Panc1 (cell line): ENCODE data around the gene UNC13C. TPM values are rescaled to one million over a fixed set of nuclear protein-coding genes. Genes with fewer than 3 reads are reported as not detected.

ENCODE experiments used
- ATAC-seq: fragments of 200-7000 bp; cut with Tn5 transposase; 2 replicates; pipeline ENCODE4 v1.9.1; 2020; ENCODE audit warnings: mild to moderate bottlenecking, moderate library complexity
- Bru-seq: library from RNA; stranded (reverse); fragments of 400-500 nt; gene quantifications from one replicate; lab custom pipeline; 2021; lab: Mats Ljungman, UMichigan
- BruChase-seq, 2 experiments: library from RNA; stranded (reverse); fragments of 400-500 nt; gene quantifications; one replicate each; lab custom pipeline; 2021; lab: Mats Ljungman, UMichigan
- BruUV-seq: library from RNA; stranded (reverse); fragments of 400-500 nt; replicated peaks from 2 replicates; lab custom pipeline; 2021; lab: Mats Ljungman, UMichigan
- CTCF ChIA-PET: fragments of 300-600 bp; sonication (Branson Sonifier 250); formaldehyde crosslinking; loops from one replicate; lab custom pipeline; 2022; ENCODE audit warnings: antibody characterized with exemption; lab: Charles Lee
- POLR2A ChIA-PET: fragments of 300-600 bp; sonication (Branson Sonifier 250); formaldehyde crosslinking; loops from one replicate; lab custom pipeline; 2022; ENCODE audit warnings: antibody characterized with exemption; lab: Charles Lee
- DNase-seq: peaks from one replicate; pipeline ENCODE4 v3.0.0-alpha.2; 2010; ENCODE audit warnings: low read depth, low spot score
- H3K27ac ChIP-seq: 2 replicates; pipeline ENCODE4 v1.5.1; 2011; ENCODE audit warnings: mild to moderate bottlenecking, low read length, inconsistent platforms
- H3K27me3 ChIP-seq: fragments of 200-500 bp; sonication (Bioruptor generic); 2 replicates; pipeline ENCODE4 v1.6.0; 2014; ENCODE audit warnings: low read length, inconsistent platforms; ENCODE audit not compliant: control insufficient read depth, insufficient read depth
- H3K36me3 ChIP-seq: fragments of 200-500 bp; sonication (Bioruptor generic); 2 replicates; pipeline ENCODE4 v1.5.1; 2014; ENCODE audit warnings: inconsistent platforms, mild to moderate bottlenecking, low read length, moderate library complexity; ENCODE audit not compliant: control insufficient read depth, insufficient read depth
- H3K4me1 ChIP-seq: 2 replicates; pipeline ENCODE4 v1.5.1; 2011; ENCODE audit warnings: inconsistent platforms, mild to moderate bottlenecking, low read length, moderate library complexity; ENCODE audit not compliant: control insufficient read depth, insufficient read depth
- H3K4me3 ChIP-seq, 2 experiments: 2 replicates each; pipeline ENCODE4 v1.5.1; 2011 to 2012; ENCODE audit warnings: low read depth in 2 of 2, low read length in 2 of 2, mild to moderate bottlenecking in 2 of 2, inconsistent platforms in 1 of 2, moderate library complexity in 1 of 2
- H3K9me3 ChIP-seq: fragments of 200-500 bp; sonication (Bioruptor generic); 2 replicates; pipeline ENCODE4 v1.5.1; 2014; ENCODE audit warnings: low read depth, mild to moderate bottlenecking, inconsistent platforms, low read length, moderate library complexity; ENCODE audit not compliant: control insufficient read depth, insufficient read depth
- CTCF ChIP-seq: fragments of 450-650 bp; IDR thresholded peaks from 2 replicates; pipeline ENCODE4 v1.5.1; 2017; ENCODE audit warnings: mild to moderate bottlenecking
- POLR2AphosphoS5 ChIP-seq: IDR thresholded peaks from 2 replicates; pipeline ENCODE4 v1.6.1; 2012; ENCODE audit warnings: mild to moderate bottlenecking, low read depth, low read length, moderate library complexity
- REST ChIP-seq, 2 experiments: IDR thresholded peaks; 2 replicates each; pipeline ENCODE4 v1.6.1; 2011 to 2012; ENCODE audit warnings: low read depth in 2 of 2, control low read depth in 1 of 2, low read length in 1 of 2, mild to moderate bottlenecking in 1 of 2, moderate library complexity in 1 of 2; ENCODE audit not compliant: insufficient read depth in 1 of 2
- SIN3A ChIP-seq: IDR thresholded peaks from 2 replicates; pipeline ENCODE4 v1.6.1; 2012; ENCODE audit warnings: low read depth, mild to moderate bottlenecking, low read length, moderate library complexity, borderline replicate concordance; ENCODE audit not compliant: insufficient read depth
- TCF7L2 ChIP-seq: IDR thresholded peaks from 2 replicates; pipeline ENCODE4 v1.6.1; 2011; ENCODE audit warnings: mild to moderate bottlenecking, low read depth, low read length, inconsistent platforms
- in situ Hi-C: cut with HindIII; loops from 2 replicates; pipeline ENCODE4 v1.10.0; 2016; ENCODE audit warnings: low sequenced_read_pairs, low pct_unique_long_range_greater_than_20kb
- intact Hi-C: fragments of 100-400 bp; cut with micrococcal nuclease; formaldehyde crosslinking; loops from one replicate; pipeline ENCODE4 v1.10.0; 2022; ENCODE audit not compliant: unreplicated experiment
- long read RNA-seq: library from polyadenylated mRNA; unstranded; transcript quantifications from one replicate; pipeline ENCODE4 v2.0.0, GENCODE V29; 2021; ENCODE audit not compliant: unreplicated experiment
- polyA plus RNA-seq: library from polyadenylated mRNA; unstranded; fragments of >200 nt; gene quantifications from one replicate; pipeline ENCODE4 v1.2.1, GENCODE V29; 2012; ENCODE audit warnings: missing spikeins; ENCODE audit not compliant: insufficient read length
- total RNA-seq: library from RNA; stranded (reverse); gene quantifications from one replicate; pipeline ENCODE4 v1.2.1, GENCODE V29; 2021; ENCODE audit not compliant: unreplicated experiment

Gene UNC13C
- total RNA-seq (not detected), Bru-seq, nascent RNA (percentile 10 among the genes with signal in this experiment), BruChase-seq, experiment 1, labeled RNA remaining after a 2-hour chase (percentile 10 among the genes with signal in this experiment), BruChase-seq, experiment 2, labeled RNA remaining after a 6-hour chase (percentile 9 among the genes with signal in this experiment)
- not detected for polyA plus RNA-seq
- long read RNA-seq: 0 reads

DNA sequence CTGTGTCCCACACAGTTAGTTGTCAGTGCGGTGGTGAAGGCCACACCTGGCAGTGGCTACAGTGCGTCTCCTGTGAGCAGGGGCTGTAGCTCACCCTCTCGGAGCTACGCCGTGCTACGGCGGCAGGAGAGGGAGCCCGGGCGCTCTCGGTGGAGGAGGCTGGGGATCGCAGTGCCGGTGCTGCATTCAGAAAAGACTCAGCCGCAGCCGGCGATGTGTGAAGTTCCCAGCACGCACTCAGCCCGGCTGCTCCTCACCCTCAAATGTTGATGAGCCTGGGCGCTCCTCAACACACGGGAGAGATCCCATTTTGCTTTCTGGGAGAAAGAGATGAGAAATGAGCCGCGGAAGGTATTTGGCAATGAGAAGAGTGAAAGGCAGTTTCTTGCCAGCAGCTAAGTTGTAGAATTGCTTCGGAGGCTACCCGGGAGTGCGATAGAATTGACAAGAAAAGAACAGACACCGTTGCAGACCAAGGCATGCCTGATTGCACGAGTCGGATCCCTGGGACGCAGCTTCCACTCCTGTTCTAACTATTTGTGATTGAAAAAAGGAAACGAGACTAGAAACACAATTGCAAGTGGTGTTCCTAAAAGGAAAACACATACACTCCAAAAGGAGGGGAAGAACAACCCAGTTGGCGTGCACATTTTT, at the start of gene UNC13C:
UNC13C (plus strand) TSS at position 189 of the 654 bp plus-strand sequence. CDS start 34,463 bp downstream, outside the sequence.
- BruUV-seq: no TSS peak
- in situ Hi-C loops: no loop called here

More for the DNA sequence above, at the start of gene UNC13C:
- Histone ChIP-seq H3K4me3 (peak within 1 kb of the TSS; percentile 14 to 46), H3K27ac (no peak within 1 kb of the TSS), H3K36me3 (no peaks in the 10 kb centered on the region), H3K4me1 (peaks cover 4% of the 10 kb centered on the region), H3K27me3 (peaks cover 20% of the 10 kb centered on the region), H3K9me3 (no peaks in the 10 kb centered on the region)
- peak; percentile 87 for ATAC-seq
- intact Hi-C loops: no loop called here
- ChIA-PET POLR2A (no interaction called here), CTCF (no interaction called here)
- DNase-seq: no peak
- no peak for TF ChIP-seq POLR2AphosphoS5
- TF ChIP-seq TCF7L2: no peak
- TF ChIP-seq CTCF: no peak
- no peak for TF ChIP-seq SIN3A
- TF ChIP-seq REST (IDR thresholded peaks at IDR 0.05; ENCODE audit: insufficient read depth in 1 of 2, low read depth in 2 of 2, low read length in 1 of 2): no peak
